ENCODE measurements around the gene CPT1C.

DNA sequence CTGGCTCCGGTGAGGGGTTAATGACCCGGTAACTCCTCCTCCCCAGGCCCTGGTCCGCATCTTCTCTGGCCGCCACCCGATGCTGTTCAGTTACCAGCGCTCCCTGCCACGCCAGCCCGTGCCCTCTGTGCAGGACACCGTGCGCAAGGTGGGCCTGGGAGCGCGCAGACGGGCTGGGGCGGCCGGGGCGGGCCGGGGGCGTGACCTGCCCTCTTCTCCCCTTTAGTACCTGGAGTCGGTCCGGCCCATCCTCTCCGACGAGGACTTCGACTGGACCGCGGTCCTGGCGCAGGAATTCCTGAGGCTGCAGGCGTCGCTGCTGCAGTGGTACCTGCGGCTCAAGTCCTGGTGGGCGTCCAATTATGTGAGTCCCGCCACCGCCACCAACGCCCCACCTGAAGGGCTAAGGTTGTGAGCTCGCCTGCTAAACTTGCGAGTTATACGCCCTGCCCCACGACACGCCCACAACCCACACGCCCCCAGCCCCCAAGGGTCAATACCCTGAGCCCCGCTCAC is 10.4 kb downstream of the CPT1C start:
- TF ChIP-seq, protein P1, sequence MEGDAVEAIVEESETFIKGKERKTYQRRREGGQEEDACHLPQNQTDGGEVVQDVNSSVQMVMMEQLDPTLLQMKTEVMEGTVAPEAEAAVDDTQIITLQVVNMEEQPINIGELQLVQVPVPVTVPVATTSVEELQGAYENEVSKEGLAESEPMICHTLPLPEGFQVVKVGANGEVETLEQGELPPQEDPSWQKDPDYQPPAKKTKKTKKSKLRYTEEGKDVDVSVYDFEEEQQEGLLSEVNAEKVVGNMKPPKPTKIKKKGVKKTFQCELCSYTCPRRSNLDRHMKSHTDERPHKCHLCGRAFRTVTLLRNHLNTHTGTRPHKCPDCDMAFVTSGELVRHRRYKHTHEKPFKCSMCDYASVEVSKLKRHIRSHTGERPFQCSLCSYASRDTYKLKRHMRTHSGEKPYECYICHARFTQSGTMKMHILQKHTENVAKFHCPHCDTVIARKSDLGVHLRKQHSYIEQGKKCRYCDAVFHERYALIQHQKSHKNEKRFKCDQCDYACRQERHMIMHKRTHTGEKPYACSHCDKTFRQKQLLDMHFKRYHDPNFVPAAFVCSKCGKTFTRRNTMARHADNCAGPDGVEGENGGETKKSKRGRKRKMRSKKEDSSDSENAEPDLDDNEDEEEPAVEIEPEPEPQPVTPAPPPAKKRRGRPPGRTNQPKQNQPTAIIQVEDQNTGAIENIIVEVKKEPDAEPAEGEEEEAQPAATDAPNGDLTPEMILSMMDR (conservative IDR thresholded peaks at IDR 0.05; ENCODE audit: low read length): no peak
- no peak for TF ChIP-seq EZH2phosphoT487 (IDR thresholded peaks at IDR 0.05; ENCODE audit: borderline replicate concordance, low read depth, low read length)

Data from OCI-LY7 (cell line).